T-helper 2 cell (primary cell): ENCODE results near the gene SNED1.
A peak's percentile ranks its signal among the peaks of the same experiment; 100 is the strongest.
"Not testable (repeated sequence)": the region's sequence is repeated elsewhere in the genome, so short reads cannot be mapped to it uniquely, and the experiment has no call there.

Source experiments
- DNase-seq, 5 experiments: peaks; one replicate each; pipeline versions ENCODE4 v3.0.0 to v3.0.0-alpha.2; 2012 to 2022

Gene SNED1

DNA sequence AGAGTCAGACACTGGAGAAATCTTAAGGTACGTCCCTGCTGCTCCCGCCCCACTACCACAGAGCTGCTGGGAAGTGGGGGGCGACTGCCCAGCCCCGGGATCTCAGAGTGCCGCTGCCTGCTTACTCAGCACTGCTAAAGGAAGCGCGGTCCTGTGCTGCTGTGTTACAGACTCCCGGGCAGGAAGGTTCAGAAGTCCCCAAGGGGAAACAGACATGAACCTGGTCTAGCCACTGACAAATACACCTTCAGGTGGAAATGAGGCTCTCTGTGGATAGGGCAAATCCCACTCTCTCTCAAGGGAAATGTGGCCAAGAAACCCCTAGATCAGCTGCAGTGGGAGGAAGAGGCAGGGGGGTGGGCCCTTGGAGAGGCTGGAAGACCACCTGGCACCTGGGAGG, 90.0 kb downstream of the SNED1 start:
- DNase-seq: no peak

DNA sequence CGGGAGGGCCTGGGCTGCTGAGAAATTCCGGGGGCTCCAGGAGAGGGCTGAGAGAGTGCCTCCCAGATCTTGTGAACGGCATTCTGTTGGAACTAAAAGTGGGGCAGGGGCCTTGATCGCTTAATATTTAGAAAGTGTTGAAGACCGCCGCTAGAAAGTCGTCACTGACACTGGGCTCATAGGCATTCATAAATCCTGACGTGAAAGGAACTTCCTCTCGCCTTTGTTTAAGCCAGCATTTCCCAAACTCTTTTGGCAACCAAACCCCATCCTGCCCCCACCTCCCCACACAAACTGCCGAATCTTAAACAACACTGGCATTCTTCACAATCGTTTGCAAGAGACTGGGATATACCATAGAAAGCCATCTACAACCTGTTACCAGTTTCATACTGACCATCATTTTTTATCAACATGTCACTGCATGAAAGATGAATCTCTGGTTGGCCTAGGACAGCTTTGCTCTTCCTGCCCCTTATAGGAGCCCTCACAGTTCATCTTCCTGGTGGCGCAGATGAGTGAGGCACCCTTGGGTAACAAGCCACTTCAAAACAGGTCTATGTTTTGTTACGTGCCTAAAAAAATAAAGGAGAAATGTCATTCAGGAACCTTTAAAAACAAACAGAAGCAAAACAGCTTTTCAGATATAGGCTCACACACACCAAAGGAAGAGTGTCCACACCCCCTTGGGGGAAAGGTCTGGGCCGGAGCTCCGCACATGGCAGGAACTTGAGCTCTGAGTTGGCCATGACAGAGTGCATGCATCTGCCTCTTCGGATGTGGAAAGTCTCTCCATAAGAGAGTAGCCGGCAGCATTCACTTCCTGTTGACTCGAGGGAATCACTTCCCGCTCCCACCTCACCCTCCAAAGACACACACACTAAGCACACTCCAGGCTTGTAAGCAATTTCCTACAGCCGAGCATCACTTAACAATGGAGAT, 90.6 kb downstream of the SNED1 start:
- no peak for DNase-seq

DNA sequence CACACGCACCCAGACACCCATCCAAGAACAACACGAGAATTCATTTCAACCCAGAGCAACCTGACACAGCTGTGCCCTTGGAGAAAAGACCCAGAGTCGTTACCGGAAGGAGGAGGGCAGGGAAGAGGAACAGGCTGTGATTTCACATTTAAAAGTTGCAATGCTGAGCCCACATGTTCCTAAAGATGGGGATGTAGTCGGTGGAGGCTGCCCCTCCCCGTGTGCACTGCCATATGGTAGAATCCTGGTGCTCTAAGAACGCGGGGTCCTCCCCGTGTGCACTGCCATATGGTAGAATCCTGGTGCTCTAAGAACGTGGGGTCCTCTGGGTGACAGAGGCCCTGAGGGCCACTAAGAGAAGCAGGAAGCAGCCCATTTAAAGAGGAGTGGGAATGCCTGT, 92.8 kb downstream of the SNED1 start:
- DNase-seq: no peak

GRCh38 chr2:241091734-241092445, 93.5 kb downstream of the SNED1 start:
- DNase-seq: no peak

DNA sequence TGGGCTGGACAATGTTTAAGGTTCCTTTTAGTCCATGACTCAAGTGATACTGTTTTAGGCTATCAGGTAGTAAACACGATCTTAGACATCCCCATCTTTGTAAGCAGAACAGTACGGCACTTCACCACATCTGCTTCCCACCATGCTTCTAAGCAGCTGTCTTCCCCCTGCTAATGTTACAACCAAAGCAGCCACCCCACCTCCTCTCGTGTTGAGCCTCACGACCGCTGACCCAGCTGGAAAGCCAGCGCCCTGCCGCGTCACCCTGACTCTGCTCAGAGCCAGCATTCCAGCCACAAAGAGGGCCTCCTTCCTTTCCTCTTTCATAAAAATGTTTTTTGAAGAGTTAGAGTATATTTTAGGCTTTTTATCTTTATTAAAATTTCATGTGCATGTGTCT, 94.3 kb downstream of the SNED1 start:
- DNase-seq: no peak

DNA sequence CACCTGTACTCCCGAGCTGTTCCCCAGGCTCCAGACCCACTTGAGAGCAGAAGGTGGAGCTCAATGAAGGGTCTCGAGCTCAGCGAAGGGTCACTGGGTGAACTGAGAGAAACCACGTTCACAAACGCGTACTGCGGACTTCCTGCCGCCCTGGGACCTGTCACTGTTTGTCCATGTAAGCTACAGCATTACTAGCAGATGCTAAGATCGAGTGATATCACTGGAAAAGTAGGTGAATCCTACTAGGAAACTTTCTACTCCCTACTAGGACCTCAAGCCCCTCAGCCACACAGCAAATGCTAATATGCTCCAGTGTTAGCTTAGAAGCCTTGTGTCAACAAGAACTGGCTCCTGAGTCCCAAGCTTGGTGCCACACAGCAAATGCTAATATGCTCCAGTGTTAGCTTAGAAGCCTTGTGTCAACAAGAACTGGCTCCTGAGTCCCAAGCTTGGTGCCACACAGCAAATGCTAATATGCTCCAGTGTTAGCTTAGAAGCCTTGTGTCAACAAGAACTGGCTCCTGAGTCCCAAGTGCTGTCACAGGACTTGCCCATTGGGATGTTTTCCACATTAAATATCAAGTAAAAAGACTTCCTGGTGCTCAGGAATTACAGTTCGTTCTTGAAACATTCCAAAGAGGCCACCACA, 94.8 kb downstream of the SNED1 start:
- not testable (repeated sequence) for DNase-seq

- DNase-seq: no peak
Observed at GRCh38 chr2:241094172-241094571, 95.8 kb downstream of the SNED1 start.

DNA sequence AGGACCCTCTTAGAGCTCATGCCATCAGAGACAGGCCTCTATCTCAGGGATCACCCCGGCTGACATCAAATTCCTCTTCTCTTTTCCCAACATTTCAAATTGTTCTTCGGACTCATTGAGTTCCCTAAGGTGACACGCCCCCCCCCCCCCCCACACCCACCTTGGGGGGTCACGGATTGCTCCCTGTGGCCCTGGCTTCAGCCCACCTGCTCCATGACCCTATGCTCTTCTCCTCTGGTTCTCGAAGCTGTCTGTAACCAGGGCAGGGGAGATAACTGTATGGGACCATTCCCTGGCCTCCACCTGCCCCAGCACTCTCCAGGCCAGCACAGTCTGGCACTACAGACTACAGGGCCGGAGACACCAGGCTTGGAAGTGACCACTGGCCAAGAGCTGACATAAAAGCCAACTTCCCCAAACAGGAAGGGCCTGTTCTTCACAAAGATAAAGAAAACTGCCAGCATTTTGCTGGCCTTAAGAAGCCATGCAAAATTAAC, 96.6 kb downstream of the SNED1 start:
- DNase-seq: no peak

DNA sequence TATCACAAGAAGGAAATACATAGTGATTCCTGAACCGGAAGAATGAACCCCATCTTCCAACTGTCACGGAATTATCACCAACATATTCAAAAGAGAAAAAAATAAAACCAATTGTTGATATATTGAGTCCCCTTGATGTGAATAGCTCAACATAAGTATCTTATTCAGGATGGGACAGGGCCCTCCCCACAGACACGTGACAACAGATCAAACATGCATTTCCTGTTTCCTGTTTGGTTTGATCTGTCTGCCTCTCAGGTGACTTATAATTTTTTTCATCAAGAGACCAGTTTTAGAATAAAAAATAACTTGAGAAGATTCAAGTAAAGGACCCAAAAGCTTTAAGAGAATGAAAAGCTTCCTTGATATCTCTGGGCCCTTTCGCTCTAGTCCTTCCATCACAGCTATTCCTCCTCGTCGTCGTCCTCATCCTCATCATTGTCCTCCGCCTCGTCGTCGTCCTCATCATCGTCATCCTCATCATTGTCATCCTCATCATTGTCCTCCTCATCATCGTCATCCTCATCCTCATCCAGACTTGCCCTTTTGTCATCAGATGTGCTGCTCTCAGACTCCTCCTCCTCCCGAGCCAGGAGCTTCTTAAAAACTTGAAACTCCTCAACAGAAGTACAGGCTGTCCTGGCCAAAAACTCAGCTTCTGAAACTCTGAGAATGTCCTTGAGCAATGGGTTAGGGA, 97.3 kb downstream of the SNED1 start:
- peak in 3 of 5 experiments; percentile 58 to 80 (median 64) for DNase-seq

- DNase-seq: peak in 1 of 5 experiments; percentile 31
Observed at GRCh38 chr2:241096979-241097378, 98.6 kb downstream of the SNED1 start.

- DNase-seq: no peak
Observed at GRCh38 chr2:241099246-241099645, 100.8 kb downstream of the SNED1 start.

GRCh38 chr2:241102239-241102803, 103.9 kb downstream of the SNED1 start, which contains the start of gene MTERF4:
Gene MTERF4, minus strand, starts transcription at chr2:241102287. Its CDS starts 14 bp downstream, at chr2:241102273.
- peak; percentile 77 to 93 (median 81) for DNase-seq

- DNase-seq: no peak
Observed at GRCh38 chr2:241103176-241103595, 104.8 kb downstream of the SNED1 start.

GRCh38 chr2:241104611-241105010, 106.2 kb downstream of the SNED1 start:
- not testable (repeated sequence) for DNase-seq

- no peak for DNase-seq
Observed at GRCh38 chr2:241105641-241106040, 107.2 kb downstream of the SNED1 start.

DNA sequence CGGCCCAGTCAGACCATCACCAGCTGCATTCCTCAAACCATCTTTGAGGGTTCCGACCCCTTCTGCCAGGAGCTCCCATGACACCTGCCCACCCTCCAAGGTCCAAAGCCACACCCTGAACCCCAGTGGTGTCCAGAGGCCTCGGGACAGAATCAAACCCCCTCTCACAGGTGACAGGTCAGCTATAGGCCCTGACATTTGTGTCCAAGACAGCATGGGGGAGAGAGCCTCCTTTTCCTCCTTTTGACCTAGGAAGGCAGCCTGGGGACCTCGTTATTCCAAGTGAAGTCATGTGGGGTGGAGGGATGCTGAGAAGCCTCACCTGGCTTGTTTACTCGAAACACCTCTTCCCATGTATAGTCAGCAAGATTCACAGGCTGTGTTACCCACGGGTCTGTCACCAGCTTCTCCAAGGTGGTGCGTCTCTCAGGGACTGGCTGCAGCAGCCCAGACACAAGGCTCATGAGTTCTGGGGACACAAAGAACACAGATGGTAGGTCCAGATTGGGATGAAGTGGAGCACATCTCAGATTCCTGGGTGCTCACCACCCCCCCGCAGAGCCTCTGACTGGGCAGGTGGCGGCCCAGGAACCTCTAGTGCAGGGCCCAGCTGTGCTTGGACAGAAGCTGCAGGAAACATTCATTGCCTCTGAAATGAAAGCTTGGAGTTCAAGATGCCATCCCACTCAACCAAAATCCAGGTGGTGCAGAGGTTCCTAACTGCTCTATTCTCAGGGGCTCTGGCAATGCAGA, 108.8 kb downstream of the SNED1 start:
- DNase-seq: no peak

- DNase-seq: peak in 2 of 5 experiments; percentile 60 to 80
Observed at GRCh38 chr2:241108271-241109209, 110.1 kb downstream of the SNED1 start.

GRCh38 chr2:241109210-241110088, 111.0 kb downstream of the SNED1 start:
- DNase-seq: peak in 1 of 5 experiments; percentile 71

GRCh38 chr2:241110089-241110606, 111.7 kb downstream of the SNED1 start:
- DNase-seq: no peak
